Panc1 (cell line): ENCODE measurements around the gene WWTR1.

ENCODE experiments used
- POLR2AphosphoS5 ChIP-seq: IDR thresholded peaks from 2 replicates; pipeline ENCODE4 v1.6.1; 2012; ENCODE audit warnings: mild to moderate bottlenecking, low read depth, low read length, moderate library complexity
- TCF7L2 ChIP-seq: IDR thresholded peaks from 2 replicates; pipeline ENCODE4 v1.6.1; 2011; ENCODE audit warnings: mild to moderate bottlenecking, low read depth, low read length, inconsistent platforms
- TF ChIP-seq, protein P1 (sequence below): fragments of 450-650 bp; IDR thresholded peaks from 2 replicates; pipeline ENCODE4 v1.5.1; 2017; ENCODE audit warnings: mild to moderate bottlenecking
- TF ChIP-seq, protein P2 (sequence below), 2 experiments: IDR thresholded peaks; 2 replicates each; pipeline ENCODE4 v1.6.1; 2011 to 2012; ENCODE audit warnings: low read depth in 2 of 2, control low read depth in 1 of 2, low read length in 1 of 2, mild to moderate bottlenecking in 1 of 2, moderate library complexity in 1 of 2; ENCODE audit not compliant: insufficient read depth in 1 of 2

GRCh38 chr3:149528340-149528650 lies 129.5 kb downstream of the WWTR1 start:
- TF ChIP-seq, protein P1, sequence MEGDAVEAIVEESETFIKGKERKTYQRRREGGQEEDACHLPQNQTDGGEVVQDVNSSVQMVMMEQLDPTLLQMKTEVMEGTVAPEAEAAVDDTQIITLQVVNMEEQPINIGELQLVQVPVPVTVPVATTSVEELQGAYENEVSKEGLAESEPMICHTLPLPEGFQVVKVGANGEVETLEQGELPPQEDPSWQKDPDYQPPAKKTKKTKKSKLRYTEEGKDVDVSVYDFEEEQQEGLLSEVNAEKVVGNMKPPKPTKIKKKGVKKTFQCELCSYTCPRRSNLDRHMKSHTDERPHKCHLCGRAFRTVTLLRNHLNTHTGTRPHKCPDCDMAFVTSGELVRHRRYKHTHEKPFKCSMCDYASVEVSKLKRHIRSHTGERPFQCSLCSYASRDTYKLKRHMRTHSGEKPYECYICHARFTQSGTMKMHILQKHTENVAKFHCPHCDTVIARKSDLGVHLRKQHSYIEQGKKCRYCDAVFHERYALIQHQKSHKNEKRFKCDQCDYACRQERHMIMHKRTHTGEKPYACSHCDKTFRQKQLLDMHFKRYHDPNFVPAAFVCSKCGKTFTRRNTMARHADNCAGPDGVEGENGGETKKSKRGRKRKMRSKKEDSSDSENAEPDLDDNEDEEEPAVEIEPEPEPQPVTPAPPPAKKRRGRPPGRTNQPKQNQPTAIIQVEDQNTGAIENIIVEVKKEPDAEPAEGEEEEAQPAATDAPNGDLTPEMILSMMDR, result no peak
- no peak; the same call in 1 of the 2 replicates for TF ChIP-seq POLR2AphosphoS5
- TF ChIP-seq TCF7L2, result 0 out of 2 replicates have a peak, but pooled peaks have one; percentile 18
- TF ChIP-seq, protein P2, sequence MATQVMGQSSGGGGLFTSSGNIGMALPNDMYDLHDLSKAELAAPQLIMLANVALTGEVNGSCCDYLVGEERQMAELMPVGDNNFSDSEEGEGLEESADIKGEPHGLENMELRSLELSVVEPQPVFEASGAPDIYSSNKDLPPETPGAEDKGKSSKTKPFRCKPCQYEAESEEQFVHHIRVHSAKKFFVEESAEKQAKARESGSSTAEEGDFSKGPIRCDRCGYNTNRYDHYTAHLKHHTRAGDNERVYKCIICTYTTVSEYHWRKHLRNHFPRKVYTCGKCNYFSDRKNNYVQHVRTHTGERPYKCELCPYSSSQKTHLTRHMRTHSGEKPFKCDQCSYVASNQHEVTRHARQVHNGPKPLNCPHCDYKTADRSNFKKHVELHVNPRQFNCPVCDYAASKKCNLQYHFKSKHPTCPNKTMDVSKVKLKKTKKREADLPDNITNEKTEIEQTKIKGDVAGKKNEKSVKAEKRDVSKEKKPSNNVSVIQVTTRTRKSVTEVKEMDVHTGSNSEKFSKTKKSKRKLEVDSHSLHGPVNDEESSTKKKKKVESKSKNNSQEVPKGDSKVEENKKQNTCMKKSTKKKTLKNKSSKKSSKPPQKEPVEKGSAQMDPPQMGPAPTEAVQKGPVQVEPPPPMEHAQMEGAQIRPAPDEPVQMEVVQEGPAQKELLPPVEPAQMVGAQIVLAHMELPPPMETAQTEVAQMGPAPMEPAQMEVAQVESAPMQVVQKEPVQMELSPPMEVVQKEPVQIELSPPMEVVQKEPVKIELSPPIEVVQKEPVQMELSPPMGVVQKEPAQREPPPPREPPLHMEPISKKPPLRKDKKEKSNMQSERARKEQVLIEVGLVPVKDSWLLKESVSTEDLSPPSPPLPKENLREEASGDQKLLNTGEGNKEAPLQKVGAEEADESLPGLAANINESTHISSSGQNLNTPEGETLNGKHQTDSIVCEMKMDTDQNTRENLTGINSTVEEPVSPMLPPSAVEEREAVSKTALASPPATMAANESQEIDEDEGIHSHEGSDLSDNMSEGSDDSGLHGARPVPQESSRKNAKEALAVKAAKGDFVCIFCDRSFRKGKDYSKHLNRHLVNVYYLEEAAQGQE (IDR thresholded peaks at IDR 0.05; ENCODE audit: insufficient read depth in 1 of 2, low read depth in 2 of 2, low read length in 1 of 2), result no peak
